OCI-LY1 (cell line): ENCODE data around the gene TSPAN3.

Source experiments
- H2AFZ ChIP-seq: fragments of 200-600 bp; sonication (generic), shearing (Covaris generic); 2 replicates; pipeline ENCODE4 v1.6.0; 2014; ENCODE audit warnings: antibody characterized with exemption, mild to moderate bottlenecking, low read length
- H3F3A ChIP-seq: fragments of 200-600 bp; sonication (generic), shearing (Covaris generic); 2 replicates; pipeline ENCODE4 v1.6.0; 2014; ENCODE audit warnings: mild to moderate bottlenecking, antibody characterized with exemption, low read length, moderate library complexity; ENCODE audit not compliant: insufficient read depth
- H3K27ac ChIP-seq: fragments of 200-600 bp; sonication (generic); 2 replicates; pipeline ENCODE4 v1.5.1; 2014; ENCODE audit warnings: low read length, mixed run types, mild to moderate bottlenecking, low read depth; ENCODE audit not compliant: poor library complexity, severe bottlenecking
- H3K27me3 ChIP-seq: fragments of 200-600 bp; sonication (generic); 2 replicates; pipeline ENCODE4 v1.6.0; 2014; ENCODE audit warnings: antibody characterized with exemption, mild to moderate bottlenecking, low read length, moderate library complexity; ENCODE audit not compliant: insufficient read depth
- H3K36me3 ChIP-seq: fragments of 200-600 bp; sonication (generic); 2 replicates; pipeline ENCODE4 v1.6.1; 2014; ENCODE audit warnings: mild to moderate bottlenecking, antibody characterized with exemption, low read length, moderate library complexity, mixed read lengths; ENCODE audit not compliant: insufficient read depth
- H3K4me1 ChIP-seq: fragments of 200-600 bp; sonication (generic); 2 replicates; pipeline ENCODE4 v1.5.1; 2014; ENCODE audit warnings: mild to moderate bottlenecking, low read length, moderate library complexity; ENCODE audit not compliant: insufficient read depth, severe bottlenecking
- H3K4me2 ChIP-seq: fragments of 200-600 bp; sonication (generic), shearing (Covaris generic); 2 replicates; pipeline ENCODE4 v1.6.1; 2014; ENCODE audit warnings: low read length
- H3K4me3 ChIP-seq: fragments of 200-600 bp; sonication (generic); 2 replicates; pipeline ENCODE4 v1.5.1; 2014; ENCODE audit warnings: low read length, low read depth, mild to moderate bottlenecking, mixed read lengths; ENCODE audit not compliant: poor library complexity, severe bottlenecking
- H3K79me2 ChIP-seq: fragments of 200-600 bp; shearing (Covaris generic); 2 replicates; pipeline ENCODE4 v1.6.1; 2016; ENCODE audit warnings: mixed run types, low read length, mixed read lengths; ENCODE audit not compliant: insufficient read depth
- H3K9ac ChIP-seq: fragments of 200-600 bp; sonication (generic), shearing (Covaris generic); 2 replicates; pipeline ENCODE4 v1.6.1; 2014; ENCODE audit warnings: mild to moderate bottlenecking, low read length, mixed read lengths
- H3K9me2 ChIP-seq: fragments of 200-600 bp; sonication (generic), shearing (Covaris generic); 2 replicates; pipeline ENCODE4 v1.6.1; 2014; ENCODE audit warnings: low read depth, mild to moderate bottlenecking, low read length, mixed read lengths
- H3K9me3 ChIP-seq: fragments of 200-600 bp; shearing (Covaris generic); 2 replicates; pipeline ENCODE4 v1.6.1; 2014; ENCODE audit warnings: low read length, mixed read lengths
- H4K20me1 ChIP-seq: fragments of 200-600 bp; sonication (generic), shearing (Covaris generic); 2 replicates; pipeline ENCODE4 v1.6.0; 2016; ENCODE audit warnings: mild to moderate bottlenecking, low read length; ENCODE audit not compliant: insufficient read depth
- CTCF ChIP-seq: fragments of 200-600 bp; sonication (generic), shearing (Covaris generic); IDR thresholded peaks from 2 replicates; pipeline ENCODE4 v1.5.1; 2017; ENCODE audit warnings: mild to moderate bottlenecking, antibody characterized with exemption, low read length, moderate library complexity, mixed read lengths
- EZH2 ChIP-seq: fragments of 200-600 bp; sonication (generic), shearing (Covaris generic); IDR thresholded peaks from 2 replicates; pipeline ENCODE4 v1.8.0; 2017; ENCODE audit warnings: borderline replicate concordance, mixed run types, mild to moderate bottlenecking, antibody characterized with exemption, low read length, moderate library complexity, mixed read lengths

TSPAN3 gene

GRCh38 chr15:77018796-77019505 is 52.0 kb downstream of the TSPAN3 start:
- no peaks in the 10 kb centered on the region for H3K36me3 ChIP-seq
- H3K9ac ChIP-seq = no peak overlapping the region
- TF ChIP-seq EZH2 = no peak
- 0 out of 2 replicates have a peak, but pooled peaks cover 2% of the 10 kb centered on the region for H3K27me3 ChIP-seq
- no peak overlapping the region for H3K4me3 ChIP-seq
- no peak overlapping the region for H3K4me2 ChIP-seq
- no peaks in the 10 kb centered on the region for H3K4me1 ChIP-seq
- no peaks in the 10 kb centered on the region for H3K9me3 ChIP-seq
- H3K79me2 ChIP-seq = no peaks in the 10 kb centered on the region
- H3K9me2 ChIP-seq = no peaks in the 10 kb centered on the region
- no peaks in the 10 kb centered on the region for H4K20me1 ChIP-seq
- H3F3A ChIP-seq = no peaks in the 10 kb centered on the region
- H3K27ac ChIP-seq = no peak overlapping the region
- no peak overlapping the region for H2AFZ ChIP-seq

- Histone ChIP-seq H4K20me1 (no peaks in the 10 kb centered on the region), H3K9me3 (no peaks in the 10 kb centered on the region)
- TF ChIP-seq EZH2 = no peak
- TF ChIP-seq CTCF = no peak
These were observed 52.9 kb downstream of the TSPAN3 start for GRCh38 chr15:77017761-77018720.

GRCh38 chr15:77017091-77017660 is 53.7 kb downstream of the TSPAN3 start:
- Histone ChIP-seq H3K27ac (no peak overlapping the region), H3K4me1 (no peaks in the 10 kb centered on the region), H3F3A (no peaks in the 10 kb centered on the region), H3K9me2 (no peaks in the 10 kb centered on the region), H3K9ac (no peak overlapping the region), H2AFZ (no peak overlapping the region), H4K20me1 (no peaks in the 10 kb centered on the region), H3K4me2 (no peak overlapping the region), H3K27me3 (0 out of 2 replicates have a peak, but pooled peaks cover 10% of the 10 kb centered on the region), H3K79me2 (no peaks in the 10 kb centered on the region), H3K9me3 (no peaks in the 10 kb centered on the region), H3K4me3 (no peak overlapping the region), H3K36me3 (no peaks in the 10 kb centered on the region)
- TF ChIP-seq CTCF (no peak), EZH2 (no peak)

More at GRCh38 chr15:77017761-77018720, 52.9 kb downstream of the TSPAN3 start:
- Histone ChIP-seq H2AFZ (no peak overlapping the region), H3K4me3 (no peak overlapping the region), H3K79me2 (no peaks in the 10 kb centered on the region), H3K27ac (no peak overlapping the region), H3K27me3 (0 out of 2 replicates have a peak, but pooled peaks cover 4% of the 10 kb centered on the region), H3K9me2 (no peaks in the 10 kb centered on the region), H3K4me2 (no peak overlapping the region), H3K9ac (no peak overlapping the region), H3K36me3 (no peaks in the 10 kb centered on the region), H3F3A (no peaks in the 10 kb centered on the region), H3K4me1 (no peaks in the 10 kb centered on the region)
